HepG2 (cell line): ENCODE results near the gene ELMOD1. TPM values are rescaled to one million over a fixed set of nuclear protein-coding genes. Genes with fewer than 3 reads are reported as not detected.

Source experiments
- AGO2 ChIP-seq: fragments of 200-400 bp; formaldehyde crosslinking; optimal IDR thresholded peaks from 2 replicates; pipeline ENCODE3; 2017; ENCODE audit warnings: mild to moderate bottlenecking, low read depth, low read length, moderate library complexity
- CBX1 ChIP-seq: IDR thresholded peaks from one replicate; pipeline ENCODE4 v1.6.1; 2016; ENCODE audit warnings: antibody characterized with exemption, low read depth
- KDM2A ChIP-seq: sonication (generic); formaldehyde crosslinking; IDR thresholded peaks from 2 replicates; pipeline ENCODE4 v1.4.0; 2020; ENCODE audit warnings: low read depth, missing genetic modification reagents, borderline replicate concordance
- SP140L ChIP-seq: sonication (generic); formaldehyde crosslinking; IDR thresholded peaks from 2 replicates; pipeline ENCODE4 v1.4.0; 2020; ENCODE audit warnings: missing genetic modification reagents, borderline replicate concordance
- TRIM24 ChIP-seq: sonication (generic); formaldehyde crosslinking; IDR thresholded peaks from 2 replicates; pipeline ENCODE4 v1.8.0; 2022; ENCODE audit warnings: mild to moderate bottlenecking, missing genetic modification reagents
- YEATS4 ChIP-seq: sonication (generic); formaldehyde crosslinking; IDR thresholded peaks from 2 replicates; pipeline ENCODE4 v1.4.0; 2020; ENCODE audit warnings: missing genetic modification reagents, borderline replicate concordance
- ZNF12 ChIP-seq: sonication (generic); formaldehyde crosslinking; IDR thresholded peaks from 2 replicates; pipeline ENCODE4 v1.5.0; 2020; ENCODE audit warnings: missing genetic modification reagents
- ZNF367 ChIP-seq: sonication (generic); formaldehyde crosslinking; IDR thresholded peaks from 2 replicates; pipeline ENCODE4 v1.4.0; 2020; ENCODE audit warnings: missing genetic modification reagents, borderline replicate concordance
- ZNF547 ChIP-seq: sonication (generic); formaldehyde crosslinking; IDR thresholded peaks from 2 replicates; pipeline ENCODE4 v1.5.1; 2020; ENCODE audit warnings: mild to moderate bottlenecking, missing genetic modification reagents
- polyA plus RNA-seq, 8 experiments: library from polyadenylated mRNA; depleted of rRNA in 3 of 8; stranded (reverse) in 7 of 8; unstranded in 1 of 8; fragments of >200 nt; fragmentation: Illumina TruSeq in 4 of 8; extraction: Trizol in 4 of 8; gene quantifications; 2 replicates each; pipeline versions ENCODE4 v1.2.1 to v1.2.3, GENCODE V29; 2011 to 2016; ENCODE audit warnings: low read depth in 4 of 8, missing spikeins in 1 of 8, mixed read lengths in 1 of 8; ENCODE audit not compliant: insufficient read depth in 1 of 8
- total RNA-seq, 5 experiments: library from RNA; depleted of rRNA; stranded (reverse); fragments of >200 nt; fragmentation: Illumina TruSeq; extraction: Trizol; gene quantifications; 2 replicates each; pipeline ENCODE4 v1.2.3, GENCODE V29; 2016; ENCODE audit warnings: low read depth in 1 of 5
- TF ChIP-seq, protein P1 (sequence below): sonication (generic); formaldehyde crosslinking; IDR thresholded peaks from 2 replicates; pipeline ENCODE4 v1.9.0; 2021; ENCODE audit warnings: missing genetic modification reagents, mild to moderate bottlenecking, borderline replicate concordance
- TF ChIP-seq, protein P2 (sequence below): fragments of 450-650 bp; IDR thresholded peaks from 2 replicates; pipeline ENCODE4 v1.6.1; 2017; ENCODE audit warnings: mild to moderate bottlenecking
- TF ChIP-seq, protein P3 (sequence below): sonication (generic); formaldehyde crosslinking; IDR thresholded peaks from 2 replicates; pipeline ENCODE4 v1.9.0; 2021; ENCODE audit warnings: missing genetic modification reagents, borderline replicate concordance
- TF ChIP-seq, protein P4 (sequence below): sonication (generic); formaldehyde crosslinking; conservative IDR thresholded peaks from 2 replicates; pipeline ENCODE4 v1.5.0; 2020; ENCODE audit warnings: missing genetic modification reagents
- TF ChIP-seq, protein P5 (sequence below): IDR thresholded peaks from 2 replicates; pipeline ENCODE4 v1.6.1; 2012; ENCODE audit warnings: low read length, improper control_type of control experiment
- TF ChIP-seq, protein P6 (sequence below): sonication (generic); formaldehyde crosslinking; IDR thresholded peaks from 2 replicates; pipeline ENCODE4 v1.8.0; 2022; ENCODE audit warnings: mild to moderate bottlenecking, missing genetic modification reagents

ELMOD1 gene
- total and polyA plus RNA-seq, 2 of the 13 experiments (the other 11 are each of a cell fraction or from before 2014, with no cell fraction given): not detected

DNA sequence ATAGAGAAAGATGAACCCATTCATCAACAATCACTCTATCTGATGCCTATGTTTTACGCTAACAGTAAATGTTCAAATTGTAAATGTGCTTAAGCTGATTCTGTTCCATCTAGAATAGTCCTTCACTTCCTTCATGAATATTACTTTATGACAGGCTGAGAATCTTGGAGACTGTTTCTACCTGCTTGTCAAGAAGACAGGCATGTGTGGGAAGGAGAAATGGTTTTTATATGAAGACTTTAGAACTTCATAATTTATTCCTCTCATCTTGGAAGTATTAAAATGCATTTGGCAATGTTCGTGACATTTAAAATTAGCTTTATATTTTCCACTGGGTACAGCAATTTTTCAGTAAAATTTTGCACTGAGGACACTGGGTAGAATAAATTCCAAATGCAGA lies 41.0 kb downstream of the ELMOD1 start (continued):
- TF ChIP-seq, protein P1, sequence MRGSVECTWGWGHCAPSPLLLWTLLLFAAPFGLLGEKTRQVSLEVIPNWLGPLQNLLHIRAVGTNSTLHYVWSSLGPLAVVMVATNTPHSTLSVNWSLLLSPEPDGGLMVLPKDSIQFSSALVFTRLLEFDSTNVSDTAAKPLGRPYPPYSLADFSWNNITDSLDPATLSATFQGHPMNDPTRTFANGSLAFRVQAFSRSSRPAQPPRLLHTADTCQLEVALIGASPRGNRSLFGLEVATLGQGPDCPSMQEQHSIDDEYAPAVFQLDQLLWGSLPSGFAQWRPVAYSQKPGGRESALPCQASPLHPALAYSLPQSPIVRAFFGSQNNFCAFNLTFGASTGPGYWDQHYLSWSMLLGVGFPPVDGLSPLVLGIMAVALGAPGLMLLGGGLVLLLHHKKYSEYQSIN (CRISPR knock-in tag): no peak
- no peak for TF ChIP-seq KDM2A (CRISPR knock-in tag)
- TF ChIP-seq, protein P2, sequence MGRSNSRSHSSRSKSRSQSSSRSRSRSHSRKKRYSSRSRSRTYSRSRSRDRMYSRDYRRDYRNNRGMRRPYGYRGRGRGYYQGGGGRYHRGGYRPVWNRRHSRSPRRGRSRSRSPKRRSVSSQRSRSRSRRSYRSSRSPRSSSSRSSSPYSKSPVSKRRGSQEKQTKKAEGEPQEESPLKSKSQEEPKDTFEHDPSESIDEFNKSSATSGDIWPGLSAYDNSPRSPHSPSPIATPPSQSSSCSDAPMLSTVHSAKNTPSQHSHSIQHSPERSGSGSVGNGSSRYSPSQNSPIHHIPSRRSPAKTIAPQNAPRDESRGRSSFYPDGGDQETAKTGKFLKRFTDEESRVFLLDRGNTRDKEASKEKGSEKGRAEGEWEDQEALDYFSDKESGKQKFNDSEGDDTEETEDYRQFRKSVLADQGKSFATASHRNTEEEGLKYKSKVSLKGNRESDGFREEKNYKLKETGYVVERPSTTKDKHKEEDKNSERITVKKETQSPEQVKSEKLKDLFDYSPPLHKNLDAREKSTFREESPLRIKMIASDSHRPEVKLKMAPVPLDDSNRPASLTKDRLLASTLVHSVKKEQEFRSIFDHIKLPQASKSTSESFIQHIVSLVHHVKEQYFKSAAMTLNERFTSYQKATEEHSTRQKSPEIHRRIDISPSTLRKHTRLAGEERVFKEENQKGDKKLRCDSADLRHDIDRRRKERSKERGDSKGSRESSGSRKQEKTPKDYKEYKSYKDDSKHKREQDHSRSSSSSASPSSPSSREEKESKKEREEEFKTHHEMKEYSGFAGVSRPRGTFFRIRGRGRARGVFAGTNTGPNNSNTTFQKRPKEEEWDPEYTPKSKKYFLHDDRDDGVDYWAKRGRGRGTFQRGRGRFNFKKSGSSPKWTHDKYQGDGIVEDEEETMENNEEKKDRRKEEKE: no peak
- TF ChIP-seq CBX1: no peak
- TF ChIP-seq ZNF367 (CRISPR knock-in tag): no peak
- TF ChIP-seq, protein P3, sequence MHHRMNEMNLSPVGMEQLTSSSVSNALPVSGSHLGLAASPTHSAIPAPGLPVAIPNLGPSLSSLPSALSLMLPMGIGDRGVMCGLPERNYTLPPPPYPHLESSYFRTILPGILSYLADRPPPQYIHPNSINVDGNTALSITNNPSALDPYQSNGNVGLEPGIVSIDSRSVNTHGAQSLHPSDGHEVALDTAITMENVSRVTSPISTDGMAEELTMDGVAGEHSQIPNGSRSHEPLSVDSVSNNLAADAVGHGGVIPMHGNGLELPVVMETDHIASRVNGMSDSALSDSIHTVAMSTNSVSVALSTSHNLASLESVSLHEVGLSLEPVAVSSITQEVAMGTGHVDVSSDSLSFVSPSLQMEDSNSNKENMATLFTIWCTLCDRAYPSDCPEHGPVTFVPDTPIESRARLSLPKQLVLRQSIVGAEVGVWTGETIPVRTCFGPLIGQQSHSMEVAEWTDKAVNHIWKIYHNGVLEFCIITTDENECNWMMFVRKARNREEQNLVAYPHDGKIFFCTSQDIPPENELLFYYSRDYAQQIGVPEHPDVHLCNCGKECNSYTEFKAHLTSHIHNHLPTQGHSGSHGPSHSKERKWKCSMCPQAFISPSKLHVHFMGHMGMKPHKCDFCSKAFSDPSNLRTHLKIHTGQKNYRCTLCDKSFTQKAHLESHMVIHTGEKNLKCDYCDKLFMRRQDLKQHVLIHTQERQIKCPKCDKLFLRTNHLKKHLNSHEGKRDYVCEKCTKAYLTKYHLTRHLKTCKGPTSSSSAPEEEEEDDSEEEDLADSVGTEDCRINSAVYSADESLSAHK (CRISPR knock-in tag): no peak
- TF ChIP-seq, protein P4, sequence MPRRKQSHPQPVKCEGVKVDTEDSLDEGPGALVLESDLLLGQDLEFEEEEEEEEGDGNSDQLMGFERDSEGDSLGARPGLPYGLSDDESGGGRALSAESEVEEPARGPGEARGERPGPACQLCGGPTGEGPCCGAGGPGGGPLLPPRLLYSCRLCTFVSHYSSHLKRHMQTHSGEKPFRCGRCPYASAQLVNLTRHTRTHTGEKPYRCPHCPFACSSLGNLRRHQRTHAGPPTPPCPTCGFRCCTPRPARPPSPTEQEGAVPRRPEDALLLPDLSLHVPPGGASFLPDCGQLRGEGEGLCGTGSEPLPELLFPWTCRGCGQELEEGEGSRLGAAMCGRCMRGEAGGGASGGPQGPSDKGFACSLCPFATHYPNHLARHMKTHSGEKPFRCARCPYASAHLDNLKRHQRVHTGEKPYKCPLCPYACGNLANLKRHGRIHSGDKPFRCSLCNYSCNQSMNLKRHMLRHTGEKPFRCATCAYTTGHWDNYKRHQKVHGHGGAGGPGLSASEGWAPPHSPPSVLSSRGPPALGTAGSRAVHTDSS (CRISPR knock-in tag): no peak
- no peak for TF ChIP-seq ZNF547
- TF ChIP-seq, protein P5, sequence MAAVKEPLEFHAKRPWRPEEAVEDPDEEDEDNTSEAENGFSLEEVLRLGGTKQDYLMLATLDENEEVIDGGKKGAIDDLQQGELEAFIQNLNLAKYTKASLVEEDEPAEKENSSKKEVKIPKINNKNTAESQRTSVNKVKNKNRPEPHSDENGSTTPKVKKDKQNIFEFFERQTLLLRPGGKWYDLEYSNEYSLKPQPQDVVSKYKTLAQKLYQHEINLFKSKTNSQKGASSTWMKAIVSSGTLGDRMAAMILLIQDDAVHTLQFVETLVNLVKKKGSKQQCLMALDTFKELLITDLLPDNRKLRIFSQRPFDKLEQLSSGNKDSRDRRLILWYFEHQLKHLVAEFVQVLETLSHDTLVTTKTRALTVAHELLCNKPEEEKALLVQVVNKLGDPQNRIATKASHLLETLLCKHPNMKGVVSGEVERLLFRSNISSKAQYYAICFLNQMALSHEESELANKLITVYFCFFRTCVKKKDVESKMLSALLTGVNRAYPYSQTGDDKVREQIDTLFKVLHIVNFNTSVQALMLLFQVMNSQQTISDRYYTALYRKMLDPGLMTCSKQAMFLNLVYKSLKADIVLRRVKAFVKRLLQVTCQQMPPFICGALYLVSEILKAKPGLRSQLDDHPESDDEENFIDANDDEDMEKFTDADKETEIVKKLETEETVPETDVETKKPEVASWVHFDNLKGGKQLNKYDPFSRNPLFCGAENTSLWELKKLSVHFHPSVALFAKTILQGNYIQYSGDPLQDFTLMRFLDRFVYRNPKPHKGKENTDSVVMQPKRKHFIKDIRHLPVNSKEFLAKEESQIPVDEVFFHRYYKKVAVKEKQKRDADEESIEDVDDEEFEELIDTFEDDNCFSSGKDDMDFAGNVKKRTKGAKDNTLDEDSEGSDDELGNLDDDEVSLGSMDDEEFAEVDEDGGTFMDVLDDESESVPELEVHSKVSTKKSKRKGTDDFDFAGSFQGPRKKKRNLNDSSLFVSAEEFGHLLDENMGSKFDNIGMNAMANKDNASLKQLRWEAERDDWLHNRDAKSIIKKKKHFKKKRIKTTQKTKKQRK: no peak
- TF ChIP-seq, protein P6, sequence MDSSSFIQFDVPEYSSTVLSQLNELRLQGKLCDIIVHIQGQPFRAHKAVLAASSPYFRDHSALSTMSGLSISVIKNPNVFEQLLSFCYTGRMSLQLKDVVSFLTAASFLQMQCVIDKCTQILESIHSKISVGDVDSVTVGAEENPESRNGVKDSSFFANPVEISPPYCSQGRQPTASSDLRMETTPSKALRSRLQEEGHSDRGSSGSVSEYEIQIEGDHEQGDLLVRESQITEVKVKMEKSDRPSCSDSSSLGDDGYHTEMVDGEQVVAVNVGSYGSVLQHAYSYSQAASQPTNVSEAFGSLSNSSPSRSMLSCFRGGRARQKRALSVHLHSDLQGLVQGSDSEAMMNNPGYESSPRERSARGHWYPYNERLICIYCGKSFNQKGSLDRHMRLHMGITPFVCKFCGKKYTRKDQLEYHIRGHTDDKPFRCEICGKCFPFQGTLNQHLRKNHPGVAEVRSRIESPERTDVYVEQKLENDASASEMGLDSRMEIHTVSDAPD (CRISPR knock-in tag): no peak
- no peak for TF ChIP-seq SP140L
- TF ChIP-seq TRIM24 (CRISPR knock-in tag): no peak
- no peak for TF ChIP-seq AGO2
- TF ChIP-seq YEATS4 (CRISPR knock-in tag): no peak
- TF ChIP-seq ZNF12 (CRISPR knock-in tag): no peak
- TF ChIP-seq, all 625 proteins: peak for 0
